HepG2 (cell line): ENCODE measurements around the gene NUP85. TPM values are rescaled to one million over a fixed set of nuclear protein-coding genes. Genes with fewer than 3 reads are reported as not detected.

Source experiments
- ATF7 ChIP-seq, 2 experiments: fragments of 450-650 bp in 1 of 2; sonication (generic) in 1 of 2; formaldehyde crosslinking in 1 of 2; IDR thresholded peaks; 2 replicates each; pipeline versions ENCODE4 v1.4.0 to v1.6.1; 2016 to 2020; ENCODE audit warnings: antibody characterized with exemption in 1 of 2, mild to moderate bottlenecking in 1 of 2, missing genetic modification reagents in 1 of 2
- ATF7-NPFF ChIP-seq: sonication (generic); formaldehyde crosslinking; IDR thresholded peaks from 2 replicates; pipeline ENCODE4 v1.8.1; 2023; ENCODE audit warnings: mild to moderate bottlenecking, low read depth, missing genetic modification reagents, moderate library complexity
- BCL6 ChIP-seq: IDR thresholded peaks from 2 replicates; pipeline ENCODE4 v1.6.1; 2016; ENCODE audit warnings: missing genetic modification reagents, missing compliant biosample characterization
- DR1 ChIP-seq: sonication (generic); formaldehyde crosslinking; IDR thresholded peaks from 2 replicates; pipeline ENCODE4 v1.8.0; 2021; ENCODE audit warnings: mild to moderate bottlenecking, missing genetic modification reagents, inconsistent platforms
- EED ChIP-seq: sonication (generic); formaldehyde crosslinking; IDR thresholded peaks from 2 replicates; pipeline ENCODE4 v1.5.0; 2020; ENCODE audit warnings: mild to moderate bottlenecking, missing genetic modification reagents
- MEIS2 ChIP-seq: sonication (generic); formaldehyde crosslinking; IDR thresholded peaks from 2 replicates; pipeline ENCODE4 v1.9.0; 2021; ENCODE audit warnings: mild to moderate bottlenecking, missing genetic modification reagents
- NFKB2 ChIP-seq: sonication (generic); formaldehyde crosslinking; IDR thresholded peaks from 2 replicates; pipeline ENCODE4 v1.4.0; 2020; ENCODE audit warnings: missing genetic modification reagents, borderline replicate concordance
- NR2F2 ChIP-seq: IDR thresholded peaks from 2 replicates; pipeline ENCODE4 v1.6.1; 2012; ENCODE audit warnings: low read depth, inconsistent platforms, borderline replicate concordance
- RBM39 ChIP-seq: fragments of 200-400 bp; formaldehyde crosslinking; IDR thresholded peaks from one replicate; pipeline ENCODE4 v1.6.1; 2018; ENCODE audit warnings: antibody characterized with exemption, mild to moderate bottlenecking, low read depth, low read length; ENCODE audit not compliant: poor library complexity, severe bottlenecking
- SIX1 ChIP-seq: sonication (generic); formaldehyde crosslinking; IDR thresholded peaks from 2 replicates; pipeline ENCODE4 v1.4.0; 2020; ENCODE audit warnings: missing genetic modification reagents, borderline replicate concordance
- THYN1 ChIP-seq: sonication (generic); formaldehyde crosslinking; IDR thresholded peaks from 2 replicates; pipeline ENCODE4 v1.8.1; 2023; ENCODE audit warnings: low read depth, mild to moderate bottlenecking, moderate library complexity, missing genetic modification reagents, borderline replicate concordance
- YY1 ChIP-seq: IDR thresholded peaks from 2 replicates; pipeline ENCODE4 v1.6.1; 2011; ENCODE audit warnings: low read length, low read depth, moderate library complexity, mild to moderate bottlenecking; ENCODE audit not compliant: insufficient read depth, insufficient replicate concordance
- ZBTB42 ChIP-seq: sonication (generic); formaldehyde crosslinking; IDR thresholded peaks from 2 replicates; pipeline ENCODE4 v1.5.0; 2020; ENCODE audit warnings: mild to moderate bottlenecking, missing genetic modification reagents
- ZNF354B ChIP-seq: sonication (generic); formaldehyde crosslinking; IDR thresholded peaks from 2 replicates; pipeline ENCODE4 v1.8.0; 2022; ENCODE audit warnings: mild to moderate bottlenecking, missing genetic modification reagents
- ZNF441 ChIP-seq: sonication (generic); formaldehyde crosslinking; IDR thresholded peaks from 2 replicates; pipeline ENCODE4 v1.7.0; 2021; ENCODE audit warnings: missing genetic modification reagents, borderline replicate concordance
- ZNF446 ChIP-seq: sonication (generic); formaldehyde crosslinking; IDR thresholded peaks from 2 replicates; pipeline ENCODE4 v1.5.0; 2020; ENCODE audit warnings: mild to moderate bottlenecking, missing genetic modification reagents
- ZNF552 ChIP-seq: sonication (generic); formaldehyde crosslinking; IDR thresholded peaks from 2 replicates; pipeline ENCODE4 v1.9.0; 2022; ENCODE audit warnings: missing genetic modification reagents, mild to moderate bottlenecking, borderline replicate concordance
- ZNF572 ChIP-seq: sonication (generic); formaldehyde crosslinking; IDR thresholded peaks from 2 replicates; pipeline ENCODE4 v1.5.1; 2020; ENCODE audit warnings: mild to moderate bottlenecking, missing genetic modification reagents
- ZNF589 ChIP-seq: sonication (generic); formaldehyde crosslinking; conservative IDR thresholded peaks from 2 replicates; pipeline ENCODE4 v1.8.0; 2022; ENCODE audit warnings: mild to moderate bottlenecking, moderate library complexity, missing genetic modification reagents
- ZNF737 ChIP-seq: sonication (generic); formaldehyde crosslinking; IDR thresholded peaks from 2 replicates; pipeline ENCODE4 v1.5.0; 2020; ENCODE audit warnings: missing genetic modification reagents, mild to moderate bottlenecking, borderline replicate concordance
- ZNF776 ChIP-seq: sonication (generic); formaldehyde crosslinking; IDR thresholded peaks from 2 replicates; pipeline ENCODE4 v1.4.0; 2020; ENCODE audit warnings: mild to moderate bottlenecking, missing genetic modification reagents
- polyA plus RNA-seq, 8 experiments: library from polyadenylated mRNA; depleted of rRNA in 3 of 8; stranded (reverse) in 7 of 8; unstranded in 1 of 8; fragments of >200 nt; fragmentation: Illumina TruSeq in 4 of 8; extraction: Trizol in 4 of 8; gene quantifications; 2 replicates each; pipeline versions ENCODE4 v1.2.1 to v1.2.3, GENCODE V29; 2011 to 2016; ENCODE audit warnings: low read depth in 4 of 8, missing spikeins in 1 of 8, mixed read lengths in 1 of 8; ENCODE audit not compliant: insufficient read depth in 1 of 8
- total RNA-seq, 5 experiments: library from RNA; depleted of rRNA; stranded (reverse); fragments of >200 nt; fragmentation: Illumina TruSeq; extraction: Trizol; gene quantifications; 2 replicates each; pipeline ENCODE4 v1.2.3, GENCODE V29; 2016; ENCODE audit warnings: low read depth in 1 of 5
- TF ChIP-seq, protein P1 (sequence below): sonication (generic); formaldehyde crosslinking; IDR thresholded peaks from 2 replicates; pipeline ENCODE4; 2020; ENCODE audit warnings: missing genetic modification reagents, mild to moderate bottlenecking, borderline replicate concordance
- TF ChIP-seq, protein P2 (sequence below): sonication (generic); formaldehyde crosslinking; IDR thresholded peaks from 2 replicates; pipeline ENCODE4 v1.4.0; 2020; ENCODE audit warnings: missing genetic modification reagents

Gene NUP85
- total and polyA plus RNA-seq, 2 of the 13 experiments (the other 11 are each of a cell fraction or from before 2014, with no cell fraction given), result 89.1 to 124 TPM

GRCh38 chr17:75271233-75271954, 65.9 kb downstream of the NUP85 start (continued):
- TF ChIP-seq ATF7-NPFF (CRISPR knock-in tag), result peak; percentile 88
- TF ChIP-seq ZNF737 (CRISPR knock-in tag), result no peak
- TF ChIP-seq ZNF446, result 0 out of 2 replicates have a peak, but pooled peaks have one; percentile 61
- TF ChIP-seq NFKB2 (CRISPR knock-in tag), result no peak; the same call in 1 of the 2 replicates
- no peak for TF ChIP-seq SIX1 (CRISPR knock-in tag)
- peak; percentile 99 for TF ChIP-seq ZNF776 (CRISPR knock-in tag)
- no peak for TF ChIP-seq RBM39
- TF ChIP-seq MEIS2 (CRISPR knock-in tag), result peak; percentile 51; the same call in 1 of the 2 replicates
- no peak for TF ChIP-seq BCL6 (CRISPR knock-in tag)
- TF ChIP-seq DR1 (CRISPR knock-in tag), result peak; percentile 43
- peak; percentile 81; the same call in 1 of the 2 replicates for TF ChIP-seq ZNF589 (CRISPR knock-in tag)
- TF ChIP-seq, protein P1, sequence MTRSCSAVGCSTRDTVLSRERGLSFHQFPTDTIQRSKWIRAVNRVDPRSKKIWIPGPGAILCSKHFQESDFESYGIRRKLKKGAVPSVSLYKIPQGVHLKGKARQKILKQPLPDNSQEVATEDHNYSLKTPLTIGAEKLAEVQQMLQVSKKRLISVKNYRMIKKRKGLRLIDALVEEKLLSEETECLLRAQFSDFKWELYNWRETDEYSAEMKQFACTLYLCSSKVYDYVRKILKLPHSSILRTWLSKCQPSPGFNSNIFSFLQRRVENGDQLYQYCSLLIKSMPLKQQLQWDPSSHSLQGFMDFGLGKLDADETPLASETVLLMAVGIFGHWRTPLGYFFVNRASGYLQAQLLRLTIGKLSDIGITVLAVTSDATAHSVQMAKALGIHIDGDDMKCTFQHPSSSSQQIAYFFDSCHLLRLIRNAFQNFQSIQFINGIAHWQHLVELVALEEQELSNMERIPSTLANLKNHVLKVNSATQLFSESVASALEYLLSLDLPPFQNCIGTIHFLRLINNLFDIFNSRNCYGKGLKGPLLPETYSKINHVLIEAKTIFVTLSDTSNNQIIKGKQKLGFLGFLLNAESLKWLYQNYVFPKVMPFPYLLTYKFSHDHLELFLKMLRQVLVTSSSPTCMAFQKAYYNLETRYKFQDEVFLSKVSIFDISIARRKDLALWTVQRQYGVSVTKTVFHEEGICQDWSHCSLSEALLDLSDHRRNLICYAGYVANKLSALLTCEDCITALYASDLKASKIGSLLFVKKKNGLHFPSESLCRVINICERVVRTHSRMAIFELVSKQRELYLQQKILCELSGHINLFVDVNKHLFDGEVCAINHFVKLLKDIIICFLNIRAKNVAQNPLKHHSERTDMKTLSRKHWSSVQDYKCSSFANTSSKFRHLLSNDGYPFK, result peak; percentile 64; the same call in 1 of the 2 replicates
- peak; percentile 78; the same call in 1 of the 2 replicates for TF ChIP-seq ZBTB42 (CRISPR knock-in tag)
- no peak for TF ChIP-seq ZNF441 (CRISPR knock-in tag)
- TF ChIP-seq, protein P2, sequence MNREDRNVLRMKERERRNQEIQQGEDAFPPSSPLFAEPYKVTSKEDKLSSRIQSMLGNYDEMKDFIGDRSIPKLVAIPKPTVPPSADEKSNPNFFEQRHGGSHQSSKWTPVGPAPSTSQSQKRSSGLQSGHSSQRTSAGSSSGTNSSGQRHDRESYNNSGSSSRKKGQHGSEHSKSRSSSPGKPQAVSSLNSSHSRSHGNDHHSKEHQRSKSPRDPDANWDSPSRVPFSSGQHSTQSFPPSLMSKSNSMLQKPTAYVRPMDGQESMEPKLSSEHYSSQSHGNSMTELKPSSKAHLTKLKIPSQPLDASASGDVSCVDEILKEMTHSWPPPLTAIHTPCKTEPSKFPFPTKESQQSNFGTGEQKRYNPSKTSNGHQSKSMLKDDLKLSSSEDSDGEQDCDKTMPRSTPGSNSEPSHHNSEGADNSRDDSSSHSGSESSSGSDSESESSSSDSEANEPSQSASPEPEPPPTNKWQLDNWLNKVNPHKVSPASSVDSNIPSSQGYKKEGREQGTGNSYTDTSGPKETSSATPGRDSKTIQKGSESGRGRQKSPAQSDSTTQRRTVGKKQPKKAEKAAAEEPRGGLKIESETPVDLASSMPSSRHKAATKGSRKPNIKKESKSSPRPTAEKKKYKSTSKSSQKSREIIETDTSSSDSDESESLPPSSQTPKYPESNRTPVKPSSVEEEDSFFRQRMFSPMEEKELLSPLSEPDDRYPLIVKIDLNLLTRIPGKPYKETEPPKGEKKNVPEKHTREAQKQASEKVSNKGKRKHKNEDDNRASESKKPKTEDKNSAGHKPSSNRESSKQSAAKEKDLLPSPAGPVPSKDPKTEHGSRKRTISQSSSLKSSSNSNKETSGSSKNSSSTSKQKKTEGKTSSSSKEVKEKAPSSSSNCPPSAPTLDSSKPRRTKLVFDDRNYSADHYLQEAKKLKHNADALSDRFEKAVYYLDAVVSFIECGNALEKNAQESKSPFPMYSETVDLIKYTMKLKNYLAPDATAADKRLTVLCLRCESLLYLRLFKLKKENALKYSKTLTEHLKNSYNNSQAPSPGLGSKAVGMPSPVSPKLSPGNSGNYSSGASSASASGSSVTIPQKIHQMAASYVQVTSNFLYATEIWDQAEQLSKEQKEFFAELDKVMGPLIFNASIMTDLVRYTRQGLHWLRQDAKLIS (CRISPR knock-in tag), result no peak
- TF ChIP-seq NR2F2, result no peak
- no peak for TF ChIP-seq ATF7 (IDR thresholded peaks at IDR 0.05)
- TF ChIP-seq ATF7 (CRISPR knock-in tag; IDR thresholded peaks at IDR 0.05), result peak; percentile 61; the same call in 1 of the 2 replicates
- TF ChIP-seq ZNF572, result peak; percentile 79; the same call in 1 of the 2 replicates
- TF ChIP-seq YY1, result peak; percentile 80
- no peak for TF ChIP-seq THYN1 (CRISPR knock-in tag)
- TF ChIP-seq ZNF552, result 0 out of 2 replicates have a peak, but pooled peaks have one; percentile 16
- no peak for TF ChIP-seq EED
- TF ChIP-seq ZNF354B (CRISPR knock-in tag), result no peak
